Upper lobe of right lung (tissue), 1 donor: ENCODE data around the gene EPB41. TPM values are rescaled to one million over a fixed set of nuclear protein-coding genes. Genes with fewer than 3 reads are reported as not detected.

Experiments used
- ATAC-seq: fragments of 200-7000 bp; cut with Tn5 transposase; one replicate; pipeline ENCODE4 v1.9.1; 2020; ENCODE audit warnings: mild to moderate bottlenecking, moderate library complexity
- DNase-seq: peaks from one replicate; pipeline ENCODE4 v3.0.0-alpha.2; 2020
- H3K27ac ChIP-seq: fragments of 200-600 bp; one replicate; pipeline ENCODE4 v1.8.0; 2022
- H3K27me3 ChIP-seq: fragments of 200-600 bp; one replicate; pipeline ENCODE4 v1.8.0; 2022; ENCODE audit warnings: mild to moderate bottlenecking
- H3K36me3 ChIP-seq: fragments of 200-600 bp; one replicate; pipeline ENCODE4 v1.8.0; 2022
- H3K4me1 ChIP-seq: fragments of 200-600 bp; one replicate; pipeline ENCODE4 v1.8.0; 2022
- H3K4me3 ChIP-seq: fragments of 200-600 bp; one replicate; pipeline ENCODE4 v1.8.0; 2022; ENCODE audit warnings: mild to moderate bottlenecking
- H3K9me3 ChIP-seq: fragments of 200-600 bp; one replicate; pipeline ENCODE4 v1.8.0; 2022
- intact Hi-C: fragments of 100-400 bp; cut with DNase I; formaldehyde crosslinking; loops from one replicate; pipeline ENCODE4 v1.11.0; 2022
- total RNA-seq: library from RNA; stranded (reverse); fragmentation: NEBNext Ultra II Directional; extraction: Animal tissue kit (Norgen Biotek cat#: 25700); gene quantifications from one replicate; pipeline ENCODE4 v1.2.1, GENCODE V29; 2021
- TF ChIP-seq, protein P1 (sequence below): fragments of 200-600 bp; IDR thresholded peaks from one replicate; pipeline ENCODE4 v1.8.0; 2022; ENCODE audit warnings: antibody characterized with exemption
- donor health status: DM: no; HTN: yes; CAD: no; lungs with severe emphysema.

Gene EPB41
- total RNA-seq, 1 donor from 2014 or later, result 67.0 TPM

- TF ChIP-seq, protein P1, sequence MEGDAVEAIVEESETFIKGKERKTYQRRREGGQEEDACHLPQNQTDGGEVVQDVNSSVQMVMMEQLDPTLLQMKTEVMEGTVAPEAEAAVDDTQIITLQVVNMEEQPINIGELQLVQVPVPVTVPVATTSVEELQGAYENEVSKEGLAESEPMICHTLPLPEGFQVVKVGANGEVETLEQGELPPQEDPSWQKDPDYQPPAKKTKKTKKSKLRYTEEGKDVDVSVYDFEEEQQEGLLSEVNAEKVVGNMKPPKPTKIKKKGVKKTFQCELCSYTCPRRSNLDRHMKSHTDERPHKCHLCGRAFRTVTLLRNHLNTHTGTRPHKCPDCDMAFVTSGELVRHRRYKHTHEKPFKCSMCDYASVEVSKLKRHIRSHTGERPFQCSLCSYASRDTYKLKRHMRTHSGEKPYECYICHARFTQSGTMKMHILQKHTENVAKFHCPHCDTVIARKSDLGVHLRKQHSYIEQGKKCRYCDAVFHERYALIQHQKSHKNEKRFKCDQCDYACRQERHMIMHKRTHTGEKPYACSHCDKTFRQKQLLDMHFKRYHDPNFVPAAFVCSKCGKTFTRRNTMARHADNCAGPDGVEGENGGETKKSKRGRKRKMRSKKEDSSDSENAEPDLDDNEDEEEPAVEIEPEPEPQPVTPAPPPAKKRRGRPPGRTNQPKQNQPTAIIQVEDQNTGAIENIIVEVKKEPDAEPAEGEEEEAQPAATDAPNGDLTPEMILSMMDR, result no peak
- Histone ChIP-seq H3K27ac (no peak overlapping the region), H3K4me1 (no peaks in the 10 kb centered on the region), H3K27me3 (no peaks in the 10 kb centered on the region), H3K9me3 (no peaks in the 10 kb centered on the region), H3K36me3 (peaks cover 9% of the 10 kb centered on the region), H3K4me3 (no peak overlapping the region)
- intact Hi-C loops, result no loop called here
- ATAC-seq (no peak), DNase-seq (no peak)
Observed at GRCh38 chr1:29017235-29017634, 102.9 kb downstream of the EPB41 start.

DNA sequence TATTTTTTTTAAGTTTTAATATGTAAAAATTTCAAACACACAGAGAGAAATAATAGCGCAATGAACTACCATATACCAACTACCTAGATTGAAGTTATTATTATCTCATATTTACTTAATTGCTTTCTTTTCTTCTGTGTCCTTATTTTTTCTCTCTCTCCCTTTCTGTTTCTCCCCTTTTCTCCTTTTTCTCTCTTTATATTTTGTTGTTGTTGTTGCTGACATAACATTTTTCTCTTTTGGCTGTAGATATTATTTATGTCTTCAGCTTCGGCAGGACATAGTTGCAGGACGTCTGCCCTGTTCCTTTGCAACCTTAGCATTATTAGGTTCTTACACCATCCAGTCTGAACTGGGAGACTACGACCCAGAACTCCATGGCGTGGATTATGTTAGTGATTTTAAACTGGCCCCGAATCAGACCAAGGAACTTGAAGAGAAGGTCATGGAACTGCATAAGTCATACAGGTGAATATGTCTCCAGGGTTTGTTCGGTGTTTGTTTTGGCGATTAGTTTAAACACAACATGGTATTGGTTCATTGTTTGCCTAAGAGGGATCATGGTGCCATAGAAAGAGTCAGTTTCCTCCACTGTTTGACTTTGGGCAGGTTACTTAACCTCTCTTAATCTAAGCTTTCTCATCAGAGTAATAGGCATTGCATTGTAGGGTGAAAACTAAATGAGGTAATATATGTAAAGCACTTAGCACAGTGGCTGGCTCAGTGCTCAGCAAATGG, 103.8 kb downstream of the EPB41 start:
- ATAC-seq, result peak; percentile 17
- intact Hi-C loops, result no loop called here

GRCh38 chr1:29022620-29023019, 108.3 kb downstream of the EPB41 start:
- ATAC-seq (no peak), DNase-seq (no peak)
- Histone ChIP-seq H3K27me3 (no peaks in the 10 kb centered on the region), H3K9me3 (no peaks in the 10 kb centered on the region), H3K4me3 (no peak overlapping the region), H3K36me3 (peaks cover 9% of the 10 kb centered on the region), H3K27ac (no peak overlapping the region), H3K4me1 (no peaks in the 10 kb centered on the region)
- TF ChIP-seq, protein P1, result no peak
- intact Hi-C loops, result no loop called here

More for the DNA sequence above, 103.8 kb downstream of the EPB41 start:
- H3K4me1 ChIP-seq, result no peaks in the 10 kb centered on the region
- no peaks in the 10 kb centered on the region for H3K9me3 ChIP-seq
- no peak for DNase-seq
- no peak overlapping the region for H3K27ac ChIP-seq
- TF ChIP-seq, protein P1, result no peak
- H3K36me3 ChIP-seq, result peaks cover 9% of the 10 kb centered on the region
- H3K27me3 ChIP-seq, result no peaks in the 10 kb centered on the region
- no peak overlapping the region for H3K4me3 ChIP-seq

- intact Hi-C loops, result loop anchor here (5.0 kb wide), 1 partner anchor 147 kb away; no protein-coding TSS in a partner anchor
Observed at GRCh38 chr1:29029667-29030066, 115.3 kb downstream of the EPB41 start.

GRCh38 chr1:29032841-29033240, 118.5 kb downstream of the EPB41 start:
- no peaks in the 10 kb centered on the region for H3K27me3 ChIP-seq
- TF ChIP-seq, protein P1, result no peak
- H3K27ac ChIP-seq, result no peak overlapping the region
- no peaks in the 10 kb centered on the region for H3K9me3 ChIP-seq
- H3K4me3 ChIP-seq, result no peak overlapping the region
- H3K4me1 ChIP-seq, result no peaks in the 10 kb centered on the region
- no peak for ATAC-seq
- intact Hi-C loops, result loop anchor here (5.0 kb wide), 1 partner anchor 151 kb away; no protein-coding TSS in a partner anchor
- peaks cover 13% of the 10 kb centered on the region for H3K36me3 ChIP-seq
- DNase-seq, result no peak

More at GRCh38 chr1:29029667-29030066, 115.3 kb downstream of the EPB41 start:
- no peaks in the 10 kb centered on the region for H3K36me3 ChIP-seq
- H3K4me3 ChIP-seq, result no peak overlapping the region
- H3K4me1 ChIP-seq, result no peaks in the 10 kb centered on the region
- DNase-seq (no peak), ATAC-seq (no peak)
- TF ChIP-seq, protein P1, result no peak
- H3K27ac ChIP-seq, result no peak overlapping the region
- H3K27me3 ChIP-seq, result no peaks in the 10 kb centered on the region
- H3K9me3 ChIP-seq, result no peaks in the 10 kb centered on the region
